AML-193 (cell line): ENCODE results near the gene KCNG2.

Experiments used
- DNase-seq, 2 experiments: peaks; one replicate each; lab custom pipeline; 2025; lab: John Stamatoyannopoulos, UW

KCNG2 gene

DNA sequence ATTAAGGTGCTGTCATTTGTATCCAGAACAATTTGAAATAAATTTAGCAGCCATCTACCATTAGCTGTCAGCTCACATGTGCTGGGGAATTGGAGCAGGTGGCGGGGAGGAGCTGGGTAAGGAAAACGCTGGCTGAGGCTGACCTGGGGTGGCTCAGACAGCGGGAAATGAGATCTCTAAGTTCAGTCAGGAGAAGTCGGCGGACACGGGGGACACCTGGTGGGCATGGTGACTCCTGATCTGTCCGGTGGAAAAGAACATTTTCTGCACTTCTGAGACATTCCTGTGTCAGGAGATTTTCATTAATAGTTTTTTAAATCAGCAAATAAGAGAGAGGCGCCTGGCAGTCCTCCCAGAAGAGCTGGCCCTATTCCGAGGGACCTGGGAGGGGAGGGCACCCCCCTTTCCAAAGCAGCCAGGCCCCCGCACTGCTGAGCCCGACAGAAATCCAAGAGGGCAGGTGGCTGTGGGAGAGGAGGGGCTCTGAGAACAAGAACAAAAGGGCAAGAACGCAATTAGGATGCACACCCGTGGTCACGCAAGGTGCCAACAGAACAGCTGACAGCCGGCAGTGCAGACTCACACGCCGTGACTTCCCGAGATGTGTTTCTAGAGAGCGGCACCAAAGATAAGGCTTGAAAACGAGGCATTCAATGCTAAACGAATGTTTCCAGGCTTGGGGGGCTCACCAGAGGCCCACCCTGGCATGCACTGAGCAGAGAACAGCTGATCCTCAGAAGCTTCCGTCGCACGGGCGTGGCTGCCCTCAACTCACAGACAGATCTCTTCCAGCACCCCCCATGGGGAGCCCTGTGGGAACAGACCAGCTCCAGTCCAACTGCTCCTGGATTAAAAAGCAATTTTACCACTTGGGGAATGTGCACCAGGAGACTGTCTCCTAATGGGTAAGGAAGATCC is 127.3 kb downstream of the KCNG2 start:
- DNase-seq, result no peak

DNA sequence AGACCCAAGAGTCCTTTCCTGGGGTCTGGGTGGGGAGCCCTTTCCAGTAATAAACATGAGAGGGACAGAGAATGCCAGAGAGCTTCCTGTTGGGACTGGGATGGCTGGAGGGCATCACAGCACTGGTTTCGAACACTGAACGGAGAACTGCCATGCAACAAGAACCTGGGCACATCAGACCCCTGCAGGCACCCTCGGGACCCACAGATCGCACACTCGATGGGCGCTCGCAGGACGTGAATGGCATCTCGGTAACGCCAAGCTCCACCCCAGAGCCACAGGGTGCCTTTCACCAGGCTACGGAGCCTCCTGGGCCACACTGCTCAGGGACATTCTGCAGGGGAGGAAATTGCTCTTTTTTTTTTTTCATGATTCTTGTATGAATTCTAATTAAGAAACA is 128.6 kb downstream of the KCNG2 start:
- no peak for DNase-seq

DNA sequence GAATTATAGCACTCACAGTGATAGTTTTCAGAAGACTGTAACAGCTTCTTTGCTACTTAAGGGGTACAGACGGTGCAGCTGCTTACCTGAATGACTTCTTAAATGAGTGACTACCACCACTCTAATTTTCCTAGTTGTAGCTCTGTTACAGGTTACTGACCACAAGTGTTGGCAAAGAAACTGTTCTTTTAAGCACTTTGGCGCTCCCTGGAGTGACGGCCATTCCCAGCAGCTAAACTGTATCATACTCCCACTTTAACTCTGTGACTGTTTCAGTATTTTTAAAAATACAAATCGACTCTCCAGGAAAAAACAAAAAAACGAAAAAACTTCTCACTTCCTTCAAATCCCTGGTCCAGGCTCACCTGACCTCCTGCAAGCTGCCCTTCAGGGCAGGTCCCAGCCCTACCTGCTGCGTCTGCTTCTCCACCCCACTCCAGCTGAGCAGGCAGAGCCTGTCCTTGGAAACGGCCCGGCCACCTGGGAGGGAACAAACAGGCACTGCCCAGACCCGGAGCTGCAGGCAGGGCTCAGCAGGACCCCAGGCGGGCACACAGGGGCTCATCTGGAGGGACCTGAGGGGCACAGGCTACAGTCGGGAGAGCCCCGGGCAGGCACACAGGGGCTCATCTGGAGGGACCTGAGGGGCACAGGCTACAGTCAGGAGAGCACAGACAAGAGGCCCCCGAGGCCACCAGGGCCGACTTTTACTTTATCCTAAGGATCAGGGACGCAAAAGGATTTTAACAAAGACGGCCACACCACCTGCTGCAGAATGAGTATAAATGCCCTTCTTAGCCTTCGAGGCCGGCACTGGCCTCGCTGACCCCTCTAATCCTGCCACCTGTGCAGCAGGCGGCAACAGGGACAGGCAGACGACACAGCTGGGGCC is 129.2 kb downstream of the KCNG2 start:
- DNase-seq, result no peak

DNA sequence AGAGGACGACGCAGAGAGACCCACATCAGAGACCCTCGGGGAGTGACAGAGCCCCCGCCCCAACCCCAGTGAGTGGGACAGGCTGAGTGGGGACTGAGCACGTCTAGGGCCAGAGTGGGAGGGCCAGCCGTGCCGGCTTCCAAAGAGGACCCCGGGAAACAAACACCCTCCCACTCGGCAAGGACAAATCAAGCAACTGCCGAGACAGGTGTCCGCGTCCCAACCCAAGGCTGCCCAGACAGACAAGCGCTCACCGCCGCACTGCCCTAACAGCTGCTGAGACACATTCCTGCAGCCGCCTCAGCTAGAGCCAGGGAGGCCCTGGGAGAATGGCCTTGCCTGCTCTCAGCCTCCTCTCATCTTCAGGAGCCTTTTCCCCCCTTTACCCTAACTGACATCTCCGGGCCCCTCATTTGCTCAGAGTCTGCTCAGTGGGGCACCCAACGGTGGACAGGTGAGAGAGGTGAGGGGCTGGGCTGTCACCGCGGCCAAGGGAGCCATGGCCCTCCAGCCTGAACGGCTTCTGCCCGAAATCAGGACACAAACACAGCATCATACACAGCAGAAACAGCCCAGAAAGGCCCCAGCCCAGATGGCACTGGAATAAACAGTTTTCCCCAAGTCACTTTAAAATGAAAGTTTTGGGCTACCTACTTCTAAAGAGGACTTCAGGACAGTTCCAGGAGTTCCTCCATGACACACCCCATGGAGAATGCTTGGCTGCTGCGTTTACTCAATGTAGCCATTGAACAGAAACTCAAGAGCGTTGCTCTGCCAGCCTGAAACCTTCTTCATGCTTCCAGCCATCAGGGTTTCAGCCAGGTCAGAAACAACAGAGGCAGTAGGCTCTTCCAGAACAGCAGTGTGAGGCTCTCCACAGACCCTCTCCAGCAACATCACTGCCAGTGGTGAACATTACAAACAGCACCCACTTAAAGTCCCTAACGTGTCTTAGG is 130.1 kb downstream of the KCNG2 start:
- no peak for DNase-seq

DNA sequence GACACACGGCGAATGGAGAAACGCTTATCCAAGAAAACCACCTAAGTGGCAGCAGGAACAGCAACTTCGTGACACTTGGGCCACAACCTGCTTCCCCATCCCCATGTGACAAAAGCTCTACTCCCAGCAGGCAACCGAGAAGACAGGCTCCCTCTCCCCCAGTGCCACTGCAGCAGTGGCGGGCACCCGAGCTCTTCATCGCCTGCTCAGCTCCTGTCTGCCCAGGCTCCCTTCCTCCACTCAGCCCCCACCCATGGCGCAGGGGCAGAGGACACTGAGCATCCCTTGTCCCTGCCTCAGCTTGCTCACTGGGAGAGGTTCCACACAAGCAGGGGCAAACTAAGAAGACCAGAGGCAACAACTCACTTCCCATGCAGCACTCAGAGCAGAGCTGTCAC is 130.8 kb downstream of the KCNG2 start:
- DNase-seq, result no peak

DNA sequence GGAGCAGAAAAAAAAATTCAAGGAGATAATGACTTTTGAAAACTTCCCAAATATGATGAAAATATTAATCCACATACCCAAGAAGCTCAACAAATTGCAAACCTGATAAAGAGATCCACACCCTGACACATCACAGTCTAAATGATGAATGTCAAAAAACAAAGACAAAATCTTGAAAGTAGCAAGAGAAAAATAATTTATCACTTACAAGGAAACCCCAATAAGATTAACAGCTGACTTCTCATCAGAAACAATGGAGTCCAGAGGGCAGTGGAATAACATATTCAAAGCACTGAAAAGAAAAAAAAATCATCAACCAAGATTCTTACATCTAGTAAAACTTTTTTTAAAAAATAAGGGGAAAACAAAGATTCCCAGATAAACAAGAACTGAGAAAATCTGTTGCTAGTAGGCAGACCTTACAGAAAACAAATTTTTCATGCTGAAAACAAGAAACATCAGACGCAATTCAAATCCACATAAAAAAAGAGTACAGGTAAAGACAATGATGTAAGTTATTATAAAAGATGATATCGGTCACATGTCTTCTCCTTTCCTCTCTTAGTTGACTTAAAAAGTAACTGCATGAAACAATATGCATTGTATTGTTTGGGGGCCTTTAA is 132.4 kb downstream of the KCNG2 start:
- no peak for DNase-seq

DNA sequence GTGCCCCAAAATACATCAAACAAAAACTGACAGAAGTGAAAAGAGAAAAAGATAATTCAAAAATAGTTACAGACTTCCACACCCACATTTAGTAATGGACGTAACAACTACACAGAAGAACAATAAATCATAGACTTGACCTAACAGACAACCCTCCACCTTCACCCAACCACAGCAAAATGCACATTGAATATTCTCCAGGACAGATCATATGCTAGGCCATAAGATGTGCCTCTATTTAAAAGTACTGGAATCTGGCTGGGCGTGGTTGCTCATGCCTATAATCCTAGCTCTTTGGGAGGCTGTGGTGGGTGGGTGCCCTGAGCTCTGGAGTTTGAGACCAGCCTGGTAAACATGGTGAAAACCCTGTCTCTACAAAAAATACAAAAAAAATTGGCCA is 133.7 kb downstream of the KCNG2 start:
- DNase-seq, result no peak

DNA sequence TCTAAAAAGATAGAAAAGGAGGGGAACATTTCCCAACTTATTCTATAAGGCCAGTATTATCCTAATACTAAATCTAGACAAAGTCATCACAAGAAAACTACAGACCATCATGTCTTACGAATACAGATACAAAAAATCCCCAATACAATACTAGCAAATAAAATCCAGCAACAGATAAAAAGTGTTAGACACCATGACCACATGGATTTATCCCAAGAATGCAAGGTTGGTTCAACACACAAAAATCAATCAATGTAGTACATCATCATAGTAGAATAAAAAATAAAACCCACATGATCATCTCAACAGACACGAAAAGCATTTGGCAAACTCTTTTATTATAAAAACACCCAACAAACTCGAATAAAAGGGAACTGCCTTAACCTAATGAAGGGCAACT is 135.2 kb downstream of the KCNG2 start:
- DNase-seq, result no peak

DNA sequence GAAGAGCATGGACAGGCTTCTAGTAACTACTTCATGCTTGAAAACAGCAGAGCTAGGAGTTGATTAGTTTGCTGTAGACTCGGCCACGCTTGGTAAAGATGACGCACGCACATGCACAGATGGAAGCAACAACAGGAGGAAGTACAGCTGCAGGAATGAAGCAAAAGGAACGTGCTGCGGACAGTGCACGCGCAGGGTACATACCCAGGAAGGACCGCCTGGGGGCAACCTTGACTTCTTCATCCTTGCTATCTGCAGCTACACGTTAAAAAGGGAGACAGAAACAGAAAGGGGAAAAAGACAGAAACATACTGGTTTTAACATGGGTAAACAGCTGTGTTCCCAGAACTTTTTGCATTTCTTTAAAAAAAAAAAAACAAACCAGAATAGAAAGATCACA is 136.0 kb downstream of the KCNG2 start:
- DNase-seq, result no peak

DNA sequence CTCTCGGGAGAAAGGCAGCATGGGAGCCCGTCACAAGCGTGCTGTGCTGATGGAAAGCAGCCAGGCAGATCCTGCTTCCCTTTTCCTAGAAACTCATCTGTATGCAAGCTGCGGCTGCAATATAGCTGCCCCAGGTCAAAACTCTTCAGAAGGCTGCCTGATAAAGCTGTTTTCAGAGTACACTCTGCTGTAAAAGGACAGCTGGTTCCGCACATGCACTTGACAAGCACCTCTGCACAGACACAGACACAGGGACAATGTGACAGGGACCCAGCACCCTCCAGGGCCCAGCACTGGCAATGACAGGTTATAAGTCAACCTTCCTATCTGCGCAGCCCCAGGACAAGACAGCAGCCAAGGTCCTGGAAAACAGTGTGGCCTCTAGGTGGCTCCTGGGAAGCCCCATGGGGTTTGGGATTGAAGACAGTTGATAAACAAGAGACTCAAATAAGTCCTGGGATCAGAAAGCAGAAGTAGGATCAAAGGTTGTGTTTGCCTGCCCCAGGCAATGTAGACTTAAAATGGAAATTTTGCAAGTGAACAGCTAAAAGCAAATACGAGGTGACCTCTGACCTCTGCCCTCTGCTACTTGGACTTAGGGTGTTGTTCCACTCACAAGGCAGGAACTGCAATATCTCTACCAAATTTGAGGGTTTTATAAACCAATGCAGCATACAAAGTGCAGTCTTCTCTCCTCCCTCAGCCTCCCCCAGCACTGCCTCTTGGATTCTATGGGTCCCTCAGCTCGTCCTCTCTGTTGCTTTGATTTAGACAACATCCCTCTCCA is 136.8 kb downstream of the KCNG2 start:
- DNase-seq, result peak; percentile 31 to 46

DNA sequence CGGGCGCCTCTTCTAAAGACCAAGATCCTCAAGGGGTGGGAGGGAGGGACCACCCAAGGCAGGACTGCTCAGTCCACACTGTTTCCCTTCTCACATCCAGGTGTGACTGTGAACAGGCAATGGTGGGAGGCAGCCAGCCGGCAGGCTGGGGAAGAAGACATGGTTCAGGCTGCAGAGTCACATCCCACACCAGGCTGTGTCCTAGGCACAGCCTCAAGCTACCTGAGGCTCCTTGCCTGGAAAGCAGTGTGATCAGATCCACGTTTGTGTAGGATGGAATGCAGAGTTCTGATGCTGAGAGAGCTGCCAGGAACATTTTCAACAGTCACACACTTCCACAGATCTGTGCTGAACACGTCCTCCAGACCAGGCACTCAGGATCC is 137.4 kb downstream of the KCNG2 start:
- DNase-seq, result no peak

DNA sequence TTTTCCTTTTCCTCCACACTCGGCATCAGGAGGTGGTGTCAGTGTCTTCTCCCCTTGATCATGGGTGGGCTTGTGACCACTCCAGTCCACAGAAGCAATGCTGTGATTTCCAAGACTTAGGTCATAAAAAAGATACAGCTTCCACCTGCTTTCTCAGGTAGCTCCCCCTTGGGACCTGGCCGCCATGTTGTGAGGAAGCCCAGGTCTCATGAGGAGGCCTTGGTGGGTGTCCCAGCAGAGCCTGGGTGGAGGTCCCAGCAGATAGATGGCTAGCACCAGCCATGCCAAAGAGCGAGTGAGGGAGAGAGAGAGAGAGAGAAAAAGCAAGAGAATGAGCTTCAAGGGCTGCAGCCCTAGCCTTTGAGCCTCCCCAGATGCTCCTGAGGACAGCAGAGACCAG is 137.8 kb downstream of the KCNG2 start:
- no peak for DNase-seq

DNA sequence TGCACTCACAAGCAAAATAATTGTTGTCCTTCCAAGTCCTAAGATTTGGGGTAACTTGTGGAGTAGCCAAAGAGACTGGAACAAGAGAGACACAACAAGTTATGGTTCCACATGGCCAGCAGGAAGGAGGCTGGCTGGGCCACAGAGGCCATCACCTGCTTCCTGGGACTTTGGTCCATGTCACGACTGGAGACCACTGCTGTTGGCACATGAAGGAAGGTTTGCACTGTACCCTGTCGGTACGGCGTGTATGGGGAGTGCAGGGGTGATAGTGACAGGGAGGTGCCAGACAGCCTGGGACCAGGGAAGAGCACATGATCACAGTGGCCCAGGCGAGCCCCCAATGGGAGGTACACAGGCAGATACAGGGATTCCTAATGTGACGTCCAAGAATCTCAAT is 138.2 kb downstream of the KCNG2 start:
- no peak for DNase-seq

DNA sequence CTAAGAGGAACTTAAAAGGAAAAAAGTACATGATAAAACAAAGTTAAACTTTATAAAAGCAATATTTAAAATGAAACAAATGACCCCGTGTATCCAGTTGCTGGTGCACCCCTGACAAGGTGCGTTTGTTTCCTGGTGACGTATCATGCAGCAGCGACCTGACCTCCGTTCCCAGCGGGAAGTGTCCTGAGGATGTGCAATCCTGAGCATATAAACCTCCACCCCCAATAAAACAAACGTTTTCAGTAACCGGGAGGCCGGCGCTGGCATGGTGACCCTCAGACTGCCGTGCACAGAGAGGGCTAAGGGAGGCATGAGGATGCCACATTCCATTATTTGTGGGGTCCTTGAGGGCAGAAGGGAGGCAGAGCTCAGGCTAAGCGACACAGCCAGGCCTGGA is 138.9 kb downstream of the KCNG2 start:
- DNase-seq, result no peak

DNA sequence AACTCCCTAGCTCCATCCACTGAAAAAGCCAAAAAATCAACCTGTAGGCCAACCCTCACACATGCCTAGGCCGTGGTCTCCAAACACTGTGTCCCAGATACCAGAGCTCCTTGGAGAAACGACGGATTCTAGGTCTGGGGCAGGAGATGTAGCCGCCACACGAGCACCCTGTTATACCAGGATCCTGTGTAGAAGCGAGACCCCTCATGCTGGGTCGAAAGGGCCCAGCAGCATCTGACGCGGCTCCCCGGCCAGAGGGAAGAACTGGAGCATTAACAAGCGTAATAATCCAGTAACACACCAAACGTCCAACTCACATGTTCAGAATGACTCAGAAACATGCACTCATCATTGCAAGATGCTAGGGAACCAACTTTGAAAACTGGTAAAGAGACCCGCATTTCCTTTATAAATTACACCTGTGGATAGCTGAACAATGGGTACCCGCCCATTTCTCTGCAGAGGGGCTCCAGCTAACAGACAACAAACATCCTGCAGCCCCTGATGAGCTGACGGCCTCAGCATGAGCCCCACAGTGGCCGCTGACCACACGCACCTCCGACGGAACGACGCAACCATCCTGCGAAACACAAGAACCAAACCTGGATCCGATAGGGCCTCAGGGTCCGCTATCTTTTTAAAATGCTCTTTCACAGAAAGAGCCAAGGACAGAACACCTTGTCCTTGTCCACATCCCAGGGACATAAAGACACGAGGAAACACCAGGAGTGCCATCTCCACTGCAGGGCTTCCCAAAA is 139.5 kb downstream of the KCNG2 start:
- no peak for DNase-seq

DNA sequence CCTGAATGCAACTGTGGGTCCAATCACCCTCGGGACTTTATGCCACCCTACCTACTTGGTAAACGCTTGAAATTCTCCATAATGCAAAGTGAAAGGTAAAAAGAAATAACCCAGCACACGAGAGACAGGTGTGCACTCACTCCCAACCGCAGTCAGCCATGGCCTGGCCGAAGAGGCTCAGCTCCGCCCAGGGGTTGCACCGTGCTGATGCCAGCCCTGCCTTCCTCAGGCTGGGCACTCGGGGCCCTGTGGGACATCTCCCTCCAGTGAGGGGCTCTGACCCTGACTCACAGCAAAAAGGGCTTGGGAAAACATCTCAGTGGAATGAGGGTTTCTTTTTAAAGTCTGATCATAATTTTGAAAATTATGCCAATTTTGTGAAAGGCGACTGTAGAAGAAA is 140.5 kb downstream of the KCNG2 start:
- DNase-seq, result no peak

DNA sequence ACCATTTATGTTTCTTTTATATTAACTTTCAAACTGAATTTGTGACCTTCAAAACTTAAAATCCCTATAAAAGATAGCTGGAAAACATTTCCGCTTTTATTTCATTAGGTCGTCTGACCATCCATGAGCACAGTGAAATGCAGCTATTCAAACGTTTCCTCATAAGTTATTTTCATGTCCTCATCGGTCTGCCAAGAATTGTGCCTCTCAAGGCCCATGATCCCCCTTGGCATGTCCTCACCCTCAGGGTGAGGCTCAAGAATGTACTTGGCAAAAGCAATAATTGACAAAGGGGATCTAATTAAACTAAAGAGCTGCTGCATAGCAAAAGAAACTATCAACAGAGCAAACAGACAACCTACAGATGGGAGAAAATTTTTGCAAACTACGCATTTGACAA is 141.4 kb downstream of the KCNG2 start:
- no peak for DNase-seq

DNA sequence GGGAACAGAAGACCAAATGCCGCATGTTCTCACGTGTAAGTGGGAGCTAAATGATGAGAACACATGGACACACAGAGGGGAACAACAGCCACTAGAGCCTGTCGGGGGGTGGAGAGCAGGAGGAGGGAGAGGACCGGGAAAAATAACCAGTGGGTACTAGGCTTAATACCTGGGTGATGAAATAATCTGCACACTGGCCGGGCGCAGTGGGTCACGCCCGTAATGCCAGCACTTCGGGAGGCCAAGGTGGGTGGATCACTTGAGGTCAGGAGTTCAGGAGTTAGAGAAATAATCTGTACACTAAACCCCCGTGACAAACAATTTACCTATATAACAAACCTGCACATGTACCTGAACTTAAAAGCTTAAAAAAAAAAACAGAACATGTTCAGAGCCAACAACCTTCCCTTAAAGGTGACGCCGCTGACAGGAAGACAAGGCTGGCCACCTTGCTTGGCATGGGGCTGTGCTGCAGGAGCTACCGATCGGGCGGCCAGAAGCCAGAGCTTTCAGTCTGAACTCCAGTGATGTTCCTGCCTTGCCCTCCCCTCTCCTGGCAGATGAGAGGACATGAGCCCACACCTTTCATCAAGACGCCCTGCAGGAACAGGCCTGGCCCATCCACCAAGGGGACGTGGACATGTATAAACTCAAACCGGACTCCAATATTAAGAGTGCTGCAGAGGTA is 142.5 kb downstream of the KCNG2 start:
- DNase-seq, result no peak

DNA sequence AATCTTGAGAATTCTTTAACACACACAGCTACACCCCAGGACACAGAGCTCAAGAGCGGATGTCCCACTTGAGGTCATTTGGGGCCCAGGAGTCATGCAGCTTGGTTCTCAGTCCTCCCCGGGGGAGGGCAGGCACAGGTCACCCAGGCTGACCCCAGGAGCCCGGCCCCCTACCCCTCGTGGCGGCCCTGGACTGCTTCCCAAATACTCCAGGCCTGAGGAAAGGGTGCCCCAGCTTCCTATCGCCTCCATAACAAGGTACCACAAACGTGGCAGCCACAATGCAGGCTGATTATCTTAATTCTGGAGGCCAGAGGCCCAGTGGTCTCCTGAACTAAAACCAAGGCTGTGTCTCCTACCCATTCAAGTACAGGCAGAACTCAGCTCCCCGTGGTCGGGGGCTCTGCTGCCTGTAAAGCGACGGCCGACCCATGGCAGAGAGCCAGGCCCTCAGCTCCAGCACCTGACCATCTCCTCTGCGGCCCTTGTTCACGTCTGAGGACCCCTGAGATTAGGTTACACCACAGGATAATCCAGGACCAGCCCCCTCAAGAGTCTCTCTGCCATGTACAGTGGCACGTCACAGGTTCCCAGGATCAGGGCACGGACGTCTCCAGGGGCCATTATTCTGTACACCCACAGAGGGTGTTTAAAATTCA is 143.2 kb downstream of the KCNG2 start:
- no peak for DNase-seq
